ENCODE data around the gene RAD9A.

Gene RAD9A

GRCh38 chr11:67445515-67445914, 53.7 kb downstream of the RAD9A start:
- no peak for DNase-seq
